ENCODE measurements around the gene FNBP1.
"Not testable (repeated sequence)": the region's sequence is repeated elsewhere in the genome, so short reads cannot be mapped to it uniquely, and the experiment has no call there.

FNBP1 gene

DNA sequence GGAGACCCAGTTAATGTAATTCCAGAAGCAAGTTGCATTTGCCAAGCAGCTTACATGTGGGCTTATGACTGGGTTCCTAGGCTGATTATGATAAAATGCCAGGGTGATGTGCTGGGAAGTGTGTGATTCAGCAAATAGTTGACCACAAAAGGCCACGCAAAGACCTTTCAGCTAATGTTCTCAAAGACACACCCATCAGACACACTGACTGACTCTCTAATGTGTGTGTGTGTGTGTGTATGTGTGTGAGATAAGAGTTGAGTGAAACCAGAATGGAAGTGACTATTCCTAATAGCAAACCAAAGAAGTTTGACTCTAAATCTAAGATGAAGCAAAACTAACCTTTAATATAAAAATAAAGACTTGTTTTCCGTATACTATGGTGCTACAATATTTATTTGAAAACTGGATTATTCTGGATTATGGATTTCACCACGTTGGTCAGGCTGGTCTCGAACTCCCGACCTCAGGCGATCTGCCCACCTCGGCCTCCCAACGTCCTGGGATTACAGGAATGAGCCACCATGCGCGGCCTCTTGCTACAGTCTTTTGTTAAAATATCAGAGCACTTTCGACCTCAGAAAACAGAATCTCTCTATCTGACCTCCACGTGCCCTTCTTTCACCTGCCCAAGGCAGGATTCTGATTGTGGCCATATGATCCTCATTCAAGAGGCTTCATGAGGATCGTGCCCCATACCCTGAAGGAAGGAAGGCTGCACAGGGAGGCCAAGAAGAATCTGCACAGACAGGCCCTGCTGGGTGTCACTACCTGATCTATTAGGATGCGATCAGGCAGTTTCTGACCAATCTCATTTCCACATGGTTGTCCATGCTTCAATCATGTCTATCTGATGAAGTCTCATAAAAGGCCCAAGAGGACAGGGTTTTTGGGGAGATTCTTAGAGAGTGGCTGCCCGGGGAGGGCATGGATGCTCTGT, 132.1 kb downstream of the FNBP1 start:
- DNase-seq, result no peak

DNA sequence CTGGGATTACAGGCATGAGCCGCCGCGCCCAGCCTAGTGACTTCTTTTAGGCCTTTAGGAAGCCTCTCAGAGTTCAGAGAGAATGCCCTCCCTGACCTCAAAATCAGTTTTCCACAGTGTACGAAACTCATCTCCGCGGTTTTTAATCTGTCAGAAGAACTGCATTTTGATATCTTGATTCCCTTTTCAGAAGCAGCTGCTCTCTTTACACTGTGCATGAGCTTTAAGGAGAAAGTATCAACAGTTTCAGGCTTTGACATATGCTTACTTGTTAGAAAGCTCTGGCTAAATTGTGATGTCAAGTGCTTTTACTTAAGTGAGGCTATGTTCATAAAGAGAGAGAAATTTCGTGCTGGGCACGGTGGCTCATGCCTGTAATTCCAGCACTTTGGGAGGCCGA, 133.1 kb downstream of the FNBP1 start:
- DNase-seq, result no peak

DNA sequence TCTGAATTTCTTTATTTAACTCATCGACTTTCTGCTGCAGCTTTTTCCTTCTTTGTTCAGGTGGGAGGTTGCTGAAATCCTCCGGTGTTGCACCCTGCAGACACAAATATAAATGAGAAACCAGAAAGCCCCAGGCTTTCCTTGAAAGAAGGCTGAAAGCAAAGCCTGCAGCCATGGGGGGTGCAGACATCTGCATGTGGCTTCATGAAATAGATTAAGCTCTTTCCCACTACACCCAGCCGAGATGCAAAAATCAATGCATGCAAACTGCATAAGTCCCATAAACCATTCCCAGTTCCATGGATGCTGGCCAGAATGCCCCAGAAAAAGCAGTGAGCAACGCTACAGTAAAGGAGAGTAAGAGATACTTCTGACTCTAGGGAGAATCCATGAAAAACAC, 134.1 kb downstream of the FNBP1 start:
- DNase-seq, result no peak

DNA sequence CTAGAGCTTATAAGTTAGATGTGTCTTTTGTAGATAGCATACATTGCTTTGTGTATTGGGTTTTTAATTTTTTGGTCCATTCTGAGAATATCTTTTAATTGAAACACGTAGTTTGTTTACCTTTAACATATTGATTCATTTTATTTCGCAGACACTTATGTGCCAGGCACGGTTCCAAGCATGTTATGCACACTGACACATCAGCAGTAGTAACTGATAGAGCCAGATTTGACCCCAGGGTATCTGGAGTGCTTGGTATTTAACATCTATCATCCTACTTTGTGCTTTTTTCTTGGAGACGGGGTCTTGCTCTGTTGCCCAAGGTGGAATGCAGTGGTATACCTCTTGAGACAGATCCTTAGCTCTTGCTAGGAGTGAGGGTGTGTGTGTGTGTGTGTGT, 135.8 kb downstream of the FNBP1 start:
- DNase-seq, result no peak

DNA sequence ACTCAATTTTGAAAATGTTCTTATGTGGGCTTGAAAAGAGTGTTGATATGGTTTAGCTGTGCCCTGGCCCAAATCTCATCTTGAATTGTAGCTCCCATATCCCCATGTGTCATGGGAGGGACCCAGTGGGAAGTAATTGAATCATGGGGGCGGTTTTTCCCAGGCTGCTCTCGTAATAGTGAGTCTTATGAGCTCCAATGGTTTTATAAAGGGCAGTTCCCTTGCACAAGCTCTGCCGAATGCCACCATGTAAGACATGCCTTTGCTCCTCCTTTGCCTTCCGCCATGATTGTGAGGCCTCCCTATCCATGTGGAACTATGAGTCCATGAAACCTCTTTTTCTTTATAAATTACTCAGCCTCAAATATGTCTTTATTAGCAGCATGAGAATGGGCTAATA, 136.7 kb downstream of the FNBP1 start:
- DNase-seq, result no peak

DNA sequence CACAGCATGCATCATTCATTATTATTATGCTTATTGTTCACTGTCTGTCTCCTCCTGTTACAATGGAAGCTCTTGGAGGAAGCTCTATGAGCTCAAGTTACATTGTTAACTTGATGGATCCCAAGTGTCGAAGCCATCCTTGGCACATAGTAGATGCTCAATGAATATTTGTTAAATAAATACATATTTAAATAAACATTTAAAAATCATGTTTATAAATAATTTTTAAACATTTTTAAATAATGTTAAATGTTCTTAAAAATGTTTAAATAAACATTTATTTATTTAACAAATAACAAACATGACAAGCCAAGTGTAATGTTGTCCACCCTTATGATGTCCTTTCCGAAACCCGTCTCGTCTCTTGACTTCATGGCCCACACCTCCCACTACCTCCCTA, 138.3 kb downstream of the FNBP1 start:
- DNase-seq, result no peak

DNA sequence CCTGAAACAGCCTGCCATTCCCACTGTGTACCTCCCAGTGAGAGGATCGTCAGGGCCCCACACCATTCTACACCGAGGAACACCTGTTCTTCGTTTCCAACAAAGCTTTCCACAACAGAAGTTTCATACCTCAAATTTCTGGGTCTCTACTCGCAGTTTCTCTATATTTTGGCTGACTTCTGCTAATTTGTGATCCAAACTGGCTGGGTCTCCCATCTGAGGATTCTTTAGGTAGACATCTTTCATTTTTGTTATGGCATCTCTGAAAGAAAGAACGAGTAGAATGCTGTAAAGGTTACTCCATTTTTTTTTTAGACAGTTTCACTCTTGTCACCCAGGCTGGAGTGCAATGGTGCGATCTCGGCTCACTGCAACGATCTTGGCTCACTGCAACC, 140.3 kb downstream of the FNBP1 start:
- no peak for DNase-seq

DNA sequence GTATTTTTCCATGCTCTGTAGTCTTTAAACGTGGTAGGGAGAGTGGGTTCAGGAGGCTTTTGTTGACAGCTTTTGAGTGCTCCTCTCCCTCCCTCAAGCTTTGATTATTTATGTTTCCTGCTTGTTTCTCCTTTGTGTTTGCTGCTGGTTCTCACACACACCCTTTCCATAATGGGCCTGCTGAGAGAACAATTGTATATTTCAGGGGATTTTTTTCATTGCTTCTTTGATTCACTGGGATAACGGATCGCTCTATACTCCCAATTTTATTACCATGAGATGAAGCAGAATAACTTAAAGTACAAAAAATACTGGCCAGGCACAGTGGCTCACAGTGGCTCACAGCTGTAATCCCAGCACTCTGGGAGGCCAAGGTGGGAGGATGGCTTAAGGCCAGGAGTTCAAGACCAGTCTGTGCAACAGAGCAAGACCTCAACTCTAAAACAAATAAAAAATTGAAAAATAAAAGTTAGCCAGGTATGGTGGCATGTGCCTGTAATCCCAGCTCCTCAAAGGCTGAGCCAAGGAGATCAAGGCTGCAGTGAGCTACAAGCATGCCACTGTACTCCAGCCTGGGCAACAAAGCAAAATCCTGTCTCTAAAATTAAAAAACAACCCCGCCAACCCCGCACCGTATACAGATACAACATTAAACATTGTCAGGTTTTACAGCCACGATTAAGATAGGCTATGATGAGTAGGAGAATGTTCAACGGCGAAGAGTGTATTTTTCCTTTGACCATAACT, 140.8 kb downstream of the FNBP1 start:
- no peak for DNase-seq

DNA sequence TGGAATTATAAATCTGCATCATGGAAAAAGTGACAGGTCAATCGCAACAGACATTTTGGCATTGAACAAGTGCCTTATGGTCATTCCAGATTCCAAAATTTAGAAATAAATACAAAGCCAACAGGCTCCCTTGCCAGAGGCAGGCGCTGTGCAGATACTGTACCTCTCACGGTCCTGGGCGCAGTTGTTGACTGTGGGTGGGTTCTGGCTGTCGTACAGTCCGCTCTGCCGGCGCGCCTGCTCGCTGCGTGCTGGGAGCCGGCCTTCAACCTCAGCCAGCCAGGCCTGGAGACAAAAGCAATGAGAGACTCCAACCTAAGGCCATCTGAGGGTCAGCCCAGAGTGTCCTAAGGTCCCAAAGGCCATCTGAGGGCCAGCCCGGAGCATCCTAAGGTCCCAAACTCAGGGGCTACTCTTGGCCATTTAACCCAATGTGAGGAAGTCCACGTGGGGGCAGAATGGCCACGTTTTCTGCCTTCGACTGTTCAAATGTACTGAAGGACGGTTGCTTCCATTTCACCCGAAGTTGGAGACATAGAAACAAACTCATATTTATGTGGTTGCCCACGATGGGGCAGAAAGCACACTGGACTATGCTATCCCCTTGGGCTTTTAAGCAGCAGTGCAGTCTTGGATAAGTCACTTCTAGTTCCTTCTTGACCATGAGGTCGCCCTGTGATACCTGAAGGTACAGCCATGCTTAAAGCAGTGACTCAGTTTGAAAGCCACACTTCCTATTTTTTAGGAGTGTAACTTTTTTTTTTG, 142.5 kb downstream of the FNBP1 start:
- DNase-seq, result no peak

DNA sequence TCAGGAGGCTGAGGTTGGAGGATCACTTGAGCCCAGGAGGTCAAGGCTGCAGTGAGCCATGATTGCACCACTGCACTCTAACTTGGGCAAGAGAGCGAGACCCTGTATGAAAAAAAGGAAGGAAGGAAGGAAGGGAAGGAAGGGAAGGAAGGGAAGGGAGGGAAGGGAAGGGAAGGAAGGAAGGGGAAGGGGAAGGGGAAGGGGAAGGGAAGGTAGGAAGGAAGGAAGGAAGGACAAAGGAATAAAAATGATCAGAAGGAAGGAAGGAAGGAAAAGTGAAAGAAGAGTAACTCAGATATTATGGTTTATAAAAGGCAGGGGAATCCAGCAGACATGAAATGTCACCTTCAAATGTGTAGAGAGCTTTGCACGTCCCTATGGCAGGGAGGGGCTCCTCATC, 143.4 kb downstream of the FNBP1 start:
- no peak for DNase-seq

DNA sequence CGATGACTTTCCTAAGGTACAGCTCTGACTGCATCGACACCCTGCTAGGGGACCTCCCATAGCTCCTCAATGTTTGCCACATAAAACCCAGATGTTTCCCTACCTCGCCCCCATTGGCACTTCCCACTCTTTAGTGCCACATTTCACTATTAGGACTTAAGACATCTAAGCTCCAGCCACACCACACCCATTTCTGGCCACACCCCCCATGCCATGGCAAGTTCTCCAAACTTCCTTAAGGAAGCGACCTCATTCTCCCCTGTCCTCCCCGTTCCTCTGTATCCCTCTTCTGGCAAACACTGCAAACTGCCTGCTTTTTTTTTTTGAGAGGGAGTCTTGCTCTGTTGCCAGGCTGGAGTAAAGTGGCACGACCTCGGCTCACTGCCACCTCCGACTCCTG, 144.8 kb downstream of the FNBP1 start:
- no peak for DNase-seq

DNA sequence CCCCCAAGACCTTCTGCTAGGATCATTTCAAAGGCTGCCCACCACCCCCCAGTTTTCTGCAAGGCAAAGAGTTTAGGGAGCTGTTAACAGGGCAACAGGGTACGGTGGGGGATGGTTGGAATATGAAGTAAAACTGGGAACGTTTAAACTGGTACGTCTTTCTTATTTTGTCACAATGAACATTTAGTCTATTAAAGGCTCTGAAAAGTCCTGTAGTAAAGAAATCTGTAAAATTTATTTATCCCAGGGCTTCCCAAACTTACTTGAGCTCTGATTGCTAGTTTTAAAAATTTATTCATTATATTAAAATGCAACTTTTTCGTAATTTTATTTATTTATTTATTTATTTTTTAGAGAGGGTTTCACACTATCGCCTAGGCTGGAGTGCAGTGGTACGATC, 145.7 kb downstream of the FNBP1 start:
- DNase-seq, result no peak

DNA sequence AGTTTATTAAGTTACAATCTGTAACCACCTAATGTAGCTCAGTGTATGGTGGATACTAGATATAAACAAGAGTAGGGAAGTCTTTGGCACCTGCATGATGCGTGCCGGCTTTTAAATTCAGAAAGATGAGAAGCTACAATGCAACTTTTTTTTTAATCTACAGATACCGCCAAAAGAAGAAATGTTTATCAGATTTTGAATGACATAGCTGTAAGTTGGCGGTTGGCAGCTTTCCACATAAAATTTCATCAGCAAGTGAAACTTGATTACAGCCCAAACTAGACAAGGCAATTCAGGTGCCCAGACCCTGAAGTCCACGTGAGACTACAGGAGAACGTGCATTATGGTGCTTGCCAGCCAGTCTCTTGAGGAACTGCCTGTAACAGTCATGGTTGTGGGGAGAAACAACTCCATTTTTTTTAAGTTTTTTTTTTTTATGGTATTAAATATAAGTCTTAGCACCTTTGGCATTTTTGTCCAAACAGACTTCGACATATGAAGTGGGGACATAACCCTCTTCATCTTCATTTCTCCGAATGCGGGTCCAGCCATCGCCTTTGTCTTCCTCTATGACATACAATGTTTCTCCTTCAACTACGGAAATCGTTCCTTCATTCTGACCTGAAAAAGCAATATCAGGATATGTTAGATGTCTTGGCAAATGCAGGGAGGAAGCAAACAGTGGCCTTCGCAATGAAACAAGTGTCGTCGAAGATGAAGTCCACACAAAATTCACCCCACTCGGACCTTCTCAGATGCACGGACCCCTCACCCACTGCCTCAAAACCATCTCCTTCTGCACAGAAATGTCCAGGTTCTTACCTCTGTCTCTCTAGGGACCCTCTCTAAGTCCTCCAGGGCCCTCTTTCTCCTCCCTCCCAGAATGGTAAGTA, 147.4 kb downstream of the FNBP1 start:
- DNase-seq, result no peak

DNA sequence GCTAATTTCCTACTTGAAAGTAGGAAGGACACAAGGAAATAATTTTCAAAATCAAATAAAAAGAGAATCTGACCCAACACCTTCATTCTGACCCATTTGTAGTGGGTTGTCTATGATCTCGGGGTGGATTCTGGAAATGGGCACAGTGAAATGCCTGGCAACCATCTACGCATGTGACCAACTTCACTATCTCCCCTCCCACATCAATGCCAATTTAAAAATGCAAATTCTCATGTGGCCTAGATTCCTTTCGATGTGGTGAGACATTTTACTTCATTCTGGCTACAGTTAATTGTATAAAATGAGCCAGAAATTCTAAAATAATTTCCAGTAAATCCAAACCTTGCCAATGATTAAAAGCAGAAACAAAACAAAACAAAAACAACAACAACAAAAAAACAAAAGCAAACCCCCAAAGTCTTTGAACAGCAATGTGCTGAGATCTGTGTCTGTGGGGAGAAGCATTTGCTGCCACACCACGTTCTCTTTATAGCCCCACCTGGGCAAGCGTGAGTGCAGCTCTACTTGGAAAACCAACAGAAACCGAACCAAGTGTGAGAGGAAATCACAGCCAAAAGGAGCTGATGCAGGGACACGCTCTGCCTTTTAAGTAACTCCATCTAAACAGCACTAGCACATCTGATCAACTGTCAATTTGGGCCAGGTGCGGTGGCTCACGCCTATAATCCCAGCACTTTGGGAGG, 148.7 kb downstream of the FNBP1 start:
- DNase-seq, result peak; percentile 68

DNA sequence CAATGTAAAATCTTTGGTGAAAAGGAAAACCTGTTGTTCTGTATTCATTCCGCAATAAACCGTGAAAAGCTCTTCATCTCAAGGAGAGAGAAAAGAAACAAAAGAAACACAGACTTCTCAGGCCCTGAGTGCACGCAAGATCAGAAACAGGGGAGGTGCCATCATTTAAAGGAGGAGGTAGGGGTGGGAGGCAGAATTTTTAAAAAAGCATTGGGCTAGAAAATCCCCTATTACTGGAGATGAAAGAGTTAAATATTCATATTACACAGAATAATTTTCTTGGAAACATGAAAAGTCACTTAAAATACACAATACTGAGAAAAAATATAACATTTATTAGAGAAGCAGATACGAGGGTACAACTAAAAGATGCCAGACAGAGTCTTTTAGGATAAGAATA, 151.4 kb downstream of the FNBP1 start:
- no peak for DNase-seq

DNA sequence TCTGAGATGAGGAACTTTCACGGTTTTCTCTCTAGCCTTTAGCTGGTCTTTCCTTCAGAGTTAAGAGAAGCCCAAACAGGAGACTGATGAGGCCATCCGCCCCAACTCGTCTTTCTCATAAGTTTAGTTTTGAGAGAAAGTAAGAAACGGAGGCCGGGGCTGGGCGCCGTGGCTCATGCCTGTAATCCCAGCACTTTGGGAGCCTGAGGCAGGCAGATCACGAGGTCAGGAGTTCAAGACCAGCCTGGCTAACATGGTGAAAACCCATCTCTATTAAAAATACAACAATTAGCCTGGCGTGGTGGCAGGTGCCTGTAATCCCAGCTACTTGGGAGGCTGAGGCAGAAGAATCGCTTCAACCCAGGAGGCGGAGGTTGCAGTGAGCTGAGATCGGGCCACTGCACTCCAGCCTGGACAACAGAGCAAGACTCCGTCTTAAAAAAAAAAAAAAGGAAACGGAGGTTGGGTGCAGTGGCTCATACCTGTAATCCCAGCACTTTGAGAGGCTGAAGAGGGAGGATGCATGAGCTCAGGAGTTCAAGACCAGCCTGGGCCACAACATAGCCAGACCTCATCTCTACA, 152.2 kb downstream of the FNBP1 start:
- DNase-seq, result not testable (repeated sequence)

DNA sequence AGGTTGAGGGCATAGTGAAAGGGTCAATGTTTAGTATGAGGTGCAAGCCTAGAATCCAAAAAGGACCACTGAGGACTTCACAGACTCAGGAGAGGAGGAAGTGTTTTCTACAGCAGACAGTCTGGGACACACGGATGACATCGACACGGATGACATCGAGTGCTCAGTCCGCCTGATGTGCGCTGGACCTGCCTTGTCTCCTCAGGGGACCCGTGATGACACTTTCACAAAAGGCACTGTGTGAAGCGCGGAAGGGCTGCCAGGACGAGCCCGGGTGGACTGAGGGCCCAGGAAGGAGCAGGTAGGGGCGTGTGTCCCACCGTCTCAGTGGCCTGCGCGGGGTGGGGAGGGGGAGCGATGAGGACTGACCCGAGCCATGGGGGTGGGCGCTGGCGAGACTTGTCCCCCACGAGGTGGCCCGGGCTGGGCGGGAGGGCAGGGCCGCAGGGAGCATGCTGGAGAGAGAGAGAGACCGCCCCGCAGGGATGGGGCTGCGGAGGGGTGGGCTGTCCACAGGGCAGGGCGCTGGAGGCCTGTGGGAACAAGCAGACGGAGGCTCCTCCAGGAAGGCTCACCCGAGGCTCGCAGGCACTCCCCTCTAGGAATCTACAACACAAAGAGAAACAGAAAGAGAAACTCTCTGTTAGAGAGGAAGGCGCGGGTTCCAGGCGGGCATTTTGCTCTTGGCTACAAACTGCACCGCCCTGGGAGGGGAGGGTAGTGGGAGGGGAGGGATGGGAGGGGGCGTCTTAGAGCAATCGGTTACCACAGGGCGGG, 152.9 kb downstream of the FNBP1 start:
- peak; percentile 88 for DNase-seq

DNA sequence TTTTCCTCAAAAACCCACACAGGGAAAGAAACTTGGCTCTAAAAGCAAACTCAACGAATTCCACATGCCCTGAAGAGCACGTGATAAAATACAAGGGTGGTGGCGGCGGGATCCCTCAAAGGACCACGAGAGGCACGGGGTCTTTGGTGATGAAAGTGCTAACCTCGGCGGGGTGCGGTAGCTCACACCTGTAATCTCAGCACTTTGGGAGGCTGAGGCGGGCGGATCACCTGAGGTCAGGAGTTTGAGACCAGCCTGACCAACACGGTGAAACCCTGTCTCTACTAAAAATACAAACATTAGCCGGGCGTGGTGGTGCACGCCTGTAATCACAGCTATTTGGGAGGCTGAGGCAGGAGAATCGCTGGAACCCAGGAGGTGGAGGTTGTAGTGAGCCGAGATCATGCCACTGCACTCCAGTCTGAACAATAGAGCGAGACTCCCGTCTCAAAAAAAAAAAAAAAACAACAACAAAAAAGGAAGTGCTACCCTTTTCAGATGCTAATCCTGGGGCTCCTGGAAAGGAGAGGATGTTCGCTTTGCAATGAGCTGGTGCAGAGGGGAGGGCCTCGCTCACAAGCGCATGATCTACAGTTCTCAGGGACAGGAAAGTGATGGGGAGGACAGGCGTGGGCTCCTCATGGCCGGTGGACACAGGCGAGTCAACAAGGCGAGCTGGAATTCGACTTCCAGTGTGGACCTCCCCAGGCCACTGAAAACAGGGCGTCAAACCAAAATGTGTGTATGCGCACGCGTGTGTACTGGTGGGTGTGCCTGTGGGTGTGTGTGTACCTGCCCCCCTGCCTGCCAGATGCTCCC, 153.7 kb downstream of the FNBP1 start:
- peak; percentile 78 for DNase-seq

DNA sequence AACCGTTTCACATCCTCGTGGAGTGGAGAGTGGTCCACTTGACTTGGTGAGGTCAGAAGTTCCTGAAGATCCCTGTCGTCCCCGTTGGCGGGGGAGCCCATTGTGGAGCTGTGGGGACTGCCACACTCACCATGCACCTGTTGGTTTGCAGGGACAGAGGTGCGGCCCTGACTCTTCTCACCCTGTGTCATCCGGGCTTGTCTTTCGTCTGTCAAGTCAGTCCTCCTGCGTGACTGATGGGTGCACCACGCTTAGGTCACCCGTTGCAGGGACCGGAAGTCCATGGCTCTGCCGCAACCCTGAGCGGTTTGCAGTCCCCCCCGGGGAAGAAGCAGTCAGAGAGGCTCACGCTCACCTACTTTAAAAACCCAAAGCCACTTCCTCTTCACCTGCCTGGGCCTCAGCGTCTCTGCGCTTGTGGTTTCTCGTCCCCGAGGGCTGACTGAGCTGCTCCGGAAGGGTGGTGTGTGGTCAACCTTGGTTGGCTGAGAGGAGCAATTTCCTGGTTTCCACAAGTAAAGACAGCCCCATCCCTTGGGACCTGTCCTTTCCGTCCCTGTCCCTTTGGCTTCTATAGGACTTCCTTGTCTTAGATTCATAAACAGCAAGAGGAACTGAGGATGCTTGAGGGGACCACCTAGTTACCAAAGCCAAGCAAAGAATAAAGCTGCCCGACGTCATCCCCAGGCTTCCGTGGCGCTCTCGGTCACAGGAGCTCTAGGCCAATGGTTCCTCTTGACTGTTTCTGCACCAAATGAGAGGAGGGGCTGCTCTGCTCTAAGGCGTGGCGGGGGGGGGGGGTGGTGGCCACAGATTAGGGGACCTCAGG, 154.5 kb downstream of the FNBP1 start:
- DNase-seq, result peak; percentile 92
